ENCODE data around the gene ODAD3.

GRCh38 chr19:11404588-11405222 is 30.2 kb downstream of the ODAD3 start:
- no peak for TF ChIP-seq EZH2 (IDR thresholded peaks at IDR 0.05; ENCODE audit: insufficient read depth, poor library complexity, severe bottlenecking)
- TF ChIP-seq EZH2phosphoT487 (IDR thresholded peaks at IDR 0.05; ENCODE audit: insufficient read depth, low read depth): no peak
